Jurkat, Clone E6-1 (cell line): Measurements from ENCODE around the gene OTUD3.
"Not testable (repeated sequence)": the region's sequence is repeated elsewhere in the genome, so short reads cannot be mapped to it uniquely, and the experiment has no call there.

Source experiments
- DNase-seq: peaks from one replicate; pipeline ENCODE4 v3.0.0-alpha.2; 2011; ENCODE audit warnings: low read depth, low spot score
- H3K4me3 ChIP-seq: 2 replicates; pipeline ENCODE4 v1.5.1; 2011; ENCODE audit warnings: mild to moderate bottlenecking, low read length, control low read depth, moderate library complexity

OTUD3 gene

DNA sequence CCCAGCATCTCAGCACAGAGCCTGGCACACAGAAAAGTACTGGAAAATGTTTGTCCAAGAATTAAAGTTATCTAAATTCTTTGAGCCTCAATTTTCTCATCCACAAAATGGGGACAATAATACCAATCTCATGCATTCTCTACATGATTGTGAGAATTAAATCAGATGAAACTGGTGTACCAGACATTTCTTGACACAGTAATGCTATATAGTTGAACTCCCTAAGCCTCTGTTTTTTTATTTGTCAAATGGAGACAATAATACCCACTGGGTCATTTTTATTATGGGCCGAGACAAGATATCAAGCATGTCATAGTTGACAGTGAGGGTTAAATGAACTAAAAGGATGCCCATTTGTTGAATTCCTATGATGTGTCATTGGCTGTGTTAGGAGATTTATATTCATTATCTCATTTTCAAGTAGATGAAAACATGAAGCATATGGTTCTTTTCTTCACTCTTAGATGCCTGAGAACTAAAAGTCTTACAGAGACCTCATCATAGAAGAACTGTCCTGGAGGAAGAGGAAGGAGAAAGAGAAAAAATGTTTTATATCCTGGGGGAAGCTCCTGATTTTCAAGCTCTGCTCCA is 17.5 kb upstream of the OTUD3 start:
- DNase-seq, result no peak
- no peak overlapping the region for H3K4me3 ChIP-seq

DNA sequence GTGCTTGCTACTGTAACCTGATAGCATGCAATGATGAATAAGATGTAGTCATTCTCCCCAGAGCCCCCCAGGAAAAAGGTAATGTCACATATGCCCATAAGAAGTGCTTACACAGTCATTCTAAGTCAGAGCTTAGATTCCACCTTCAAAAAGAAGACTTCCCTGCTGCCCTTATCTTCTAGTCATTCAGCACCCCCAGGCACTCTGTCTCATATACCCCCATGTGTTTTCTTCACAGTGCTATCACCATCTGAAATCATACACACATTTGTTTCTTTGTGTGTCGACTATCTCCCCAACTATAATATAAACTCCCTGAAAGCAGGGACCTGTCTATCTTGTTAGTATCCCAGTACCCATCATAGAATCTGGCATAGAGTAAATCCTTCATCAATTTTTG is 16.2 kb upstream of the OTUD3 start:
- DNase-seq, result no peak
- no peak overlapping the region for H3K4me3 ChIP-seq

DNA sequence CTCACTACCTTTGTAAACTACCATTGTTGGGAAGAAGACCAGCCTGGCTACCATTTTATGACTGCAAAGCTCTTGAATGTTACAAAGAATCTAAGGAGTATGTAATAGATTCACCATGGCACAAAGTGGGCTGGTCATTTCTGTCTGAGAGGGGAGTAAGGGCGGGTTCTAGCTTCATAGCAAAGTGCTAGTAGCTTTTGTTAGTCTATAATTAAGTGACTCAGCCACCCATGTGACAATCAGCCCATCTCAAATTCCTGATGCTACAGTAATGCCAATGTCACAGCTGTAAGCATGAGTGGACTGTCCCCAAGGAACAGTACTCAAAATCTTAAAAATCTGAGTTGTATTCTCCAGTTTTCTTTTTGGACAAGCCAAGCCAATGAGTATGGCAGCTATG is 15.4 kb upstream of the OTUD3 start:
- H3K4me3 ChIP-seq, result no peak overlapping the region
- DNase-seq, result no peak

DNA sequence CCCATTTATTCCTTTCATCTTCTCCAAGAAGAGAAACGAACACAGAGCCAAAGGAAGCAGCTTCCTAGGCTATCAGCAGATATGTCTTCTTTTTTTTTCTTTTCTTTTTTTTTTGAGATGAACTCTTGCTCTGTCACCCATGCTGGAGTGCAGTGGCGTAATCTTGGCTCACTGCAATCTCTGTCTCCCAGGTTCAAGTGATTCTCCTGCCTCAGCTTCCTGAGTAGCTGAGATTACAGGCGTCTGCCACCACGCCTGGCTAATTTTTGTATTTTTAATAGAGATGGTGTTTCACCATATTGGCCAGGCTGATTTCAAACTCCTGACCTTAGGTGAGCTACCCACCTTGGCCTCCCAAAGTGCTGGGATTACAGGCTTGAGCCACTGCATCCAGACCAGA is 13.6 kb upstream of the OTUD3 start:
- not testable (repeated sequence) for H3K4me3 ChIP-seq, DNase-seq

DNA sequence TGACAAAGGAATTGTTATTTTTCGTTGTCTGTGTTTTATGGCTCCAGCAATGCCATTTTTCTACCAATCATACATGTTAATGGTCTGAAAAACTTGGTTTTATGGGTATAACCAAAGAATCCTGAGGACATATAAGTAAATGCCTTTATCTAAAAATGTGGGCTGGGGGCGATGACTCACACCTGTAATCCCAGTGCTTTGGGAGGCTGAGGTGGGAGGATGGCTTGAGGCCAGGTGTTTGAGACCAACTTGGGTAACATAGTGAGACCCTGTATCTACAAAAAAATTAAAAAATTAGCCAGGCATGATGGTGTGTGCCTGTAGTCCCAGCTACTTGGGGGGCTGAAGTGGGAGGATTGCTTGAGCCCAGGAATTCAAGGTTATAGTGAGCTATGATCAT is 12.7 kb upstream of the OTUD3 start:
- not testable (repeated sequence) for DNase-seq

DNA sequence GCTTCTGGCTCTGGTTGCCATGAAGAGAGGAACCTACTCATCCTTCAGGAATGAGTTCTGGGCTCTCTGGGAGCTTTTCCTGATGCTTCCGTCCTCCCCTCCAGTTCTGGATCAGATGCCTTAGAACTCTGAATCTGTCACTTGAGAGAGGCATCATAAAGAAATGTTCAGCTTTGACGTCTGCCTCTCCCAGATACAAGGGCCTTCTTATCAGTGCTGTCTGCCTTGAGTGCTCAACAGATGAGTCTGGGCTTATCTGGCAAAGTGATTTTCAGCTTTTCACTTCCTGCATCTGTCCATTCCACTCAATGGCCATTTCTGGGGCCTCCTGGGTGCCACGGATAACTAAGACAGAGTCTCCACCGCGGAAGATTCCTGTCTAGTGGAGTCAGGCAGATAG is 12.3 kb upstream of the OTUD3 start:
- no peak overlapping the region for H3K4me3 ChIP-seq
- DNase-seq, result no peak

More for the DNA sequence above, 12.7 kb upstream of the OTUD3 start:
- not testable (repeated sequence) for H3K4me3 ChIP-seq

DNA sequence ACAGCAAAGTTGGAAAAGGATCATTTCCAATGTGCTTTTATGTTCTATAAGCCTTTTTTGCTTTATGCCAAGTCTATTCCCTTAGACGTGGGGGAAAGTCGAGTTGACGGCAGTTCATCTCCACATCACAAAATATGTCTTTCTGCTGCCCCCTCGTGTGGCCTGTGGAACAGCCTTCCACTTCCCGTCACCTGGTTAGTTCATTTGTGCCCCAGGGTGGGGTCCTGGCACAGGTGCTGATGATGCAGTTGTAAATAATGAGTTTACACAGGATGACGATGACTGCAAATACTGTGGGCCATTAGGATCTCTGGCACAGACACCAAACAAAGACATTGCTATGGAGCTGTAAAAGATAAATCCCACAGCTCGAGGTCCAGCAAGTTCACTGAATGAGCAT is 10.0 kb upstream of the OTUD3 start:
- no peak for DNase-seq

DNA sequence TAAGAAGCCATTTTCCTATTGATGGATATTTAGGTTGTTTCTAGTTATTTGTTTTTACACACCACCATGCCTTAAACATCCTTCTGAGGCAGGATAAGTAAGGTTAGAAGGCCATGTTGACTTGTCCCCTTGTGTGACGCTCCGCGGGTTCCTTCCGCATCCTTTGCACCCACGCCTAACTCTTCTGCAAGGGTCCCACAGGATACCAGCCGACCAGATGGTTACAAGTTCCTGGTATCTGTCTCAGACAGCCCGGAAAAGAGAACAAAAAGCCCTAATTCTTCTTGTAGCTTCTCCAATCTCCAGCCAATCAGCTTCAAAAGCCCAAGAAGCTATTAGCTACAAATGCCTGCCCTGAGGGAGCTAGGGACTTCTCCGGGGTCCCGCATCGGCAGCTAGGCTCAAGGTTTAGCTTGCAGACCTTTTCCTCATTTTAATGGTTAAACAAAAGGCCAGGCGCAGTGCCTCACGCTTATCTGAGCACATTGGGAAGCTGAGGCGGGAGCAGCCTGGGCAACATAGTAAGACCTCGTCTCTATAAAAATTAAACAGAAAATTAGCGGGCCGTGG is 4.9 kb upstream of the OTUD3 start:
- no peak for DNase-seq

More for the DNA sequence above, 10.0 kb upstream of the OTUD3 start:
- H3K4me3 ChIP-seq, result no peak overlapping the region

DNA sequence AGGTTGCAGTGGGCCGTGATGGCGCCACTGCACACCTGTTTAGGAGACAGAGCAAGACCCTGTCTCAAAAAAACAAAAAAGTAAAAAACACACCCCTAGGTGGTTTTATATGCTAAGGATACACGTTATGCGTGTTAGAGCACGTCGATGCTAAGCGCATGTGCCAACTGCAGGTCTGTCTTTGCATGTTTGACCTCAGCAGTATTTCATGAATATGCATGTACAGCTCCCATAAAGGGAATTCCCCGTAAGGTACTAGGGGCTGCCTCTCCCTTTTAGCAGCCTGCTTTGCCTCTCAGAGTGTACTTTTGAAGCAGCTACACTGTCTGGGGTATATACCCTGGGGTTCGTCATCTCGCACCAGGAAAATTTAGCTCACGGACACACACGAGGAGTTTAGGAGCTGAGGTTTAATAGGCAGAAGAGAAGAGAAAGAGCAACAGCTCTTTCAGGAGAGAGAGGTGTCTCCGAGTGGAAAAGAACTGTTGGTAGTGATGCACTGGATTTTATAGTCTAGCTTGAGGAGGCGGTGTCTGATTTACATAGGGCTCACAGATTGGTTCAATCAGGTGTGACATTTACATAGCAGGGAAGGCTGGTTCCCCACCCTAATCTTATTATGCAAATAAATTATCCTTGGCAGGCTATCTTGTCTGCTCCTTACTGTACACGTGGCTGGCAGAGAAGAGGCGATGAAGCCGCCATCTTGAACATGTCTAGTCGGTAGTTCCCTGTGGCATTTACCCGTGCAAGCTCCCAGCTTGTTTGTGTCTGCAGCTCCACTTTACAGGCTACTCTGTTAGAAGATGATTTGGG is 4.2 kb upstream of the OTUD3 start:
- no peak for DNase-seq

More for the DNA sequence above, 4.9 kb upstream of the OTUD3 start:
- no peak overlapping the region for H3K4me3 ChIP-seq

DNA sequence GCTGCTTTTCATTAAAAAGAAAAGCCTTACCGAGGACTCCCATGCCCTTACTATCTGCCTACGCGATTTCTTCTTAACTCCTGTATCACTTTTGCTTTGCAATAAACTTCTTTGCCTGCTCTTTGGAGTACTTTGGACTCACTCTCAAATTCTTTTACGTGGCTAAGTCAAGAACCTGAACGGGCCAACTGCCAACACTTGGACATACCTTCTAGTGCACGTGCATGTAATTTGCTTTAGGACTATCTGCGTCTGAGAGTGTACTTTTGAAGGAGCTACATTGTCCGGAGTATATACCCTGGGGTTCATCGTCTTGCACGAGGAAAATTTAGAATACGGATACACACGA is 3.6 kb upstream of the OTUD3 start:
- no peak overlapping the region for H3K4me3 ChIP-seq
- no peak for DNase-seq

More for the DNA sequence above, 4.2 kb upstream of the OTUD3 start:
- H3K4me3 ChIP-seq, result no peak overlapping the region

DNA sequence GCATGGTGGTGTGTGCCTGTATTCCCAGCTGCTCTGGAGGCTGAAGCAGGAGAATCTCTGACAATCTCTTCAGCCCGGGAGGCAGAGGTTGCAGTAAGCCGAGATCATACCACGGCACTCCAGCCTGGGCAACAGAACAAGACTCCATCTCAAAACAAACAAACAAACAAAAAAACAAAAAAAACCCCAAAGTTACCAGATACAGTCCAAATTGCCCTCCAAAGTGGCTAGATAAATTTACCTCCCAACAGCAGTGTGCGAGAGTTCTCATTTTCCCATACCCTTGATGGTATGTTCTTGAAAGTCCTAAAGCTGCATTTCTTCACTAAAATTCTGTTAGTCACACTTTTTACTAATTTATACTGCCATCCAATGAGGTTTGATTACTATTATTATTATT is 3.0 kb upstream of the OTUD3 start:
- H3K4me3 ChIP-seq, result no peak overlapping the region
- DNase-seq, result no peak

DNA sequence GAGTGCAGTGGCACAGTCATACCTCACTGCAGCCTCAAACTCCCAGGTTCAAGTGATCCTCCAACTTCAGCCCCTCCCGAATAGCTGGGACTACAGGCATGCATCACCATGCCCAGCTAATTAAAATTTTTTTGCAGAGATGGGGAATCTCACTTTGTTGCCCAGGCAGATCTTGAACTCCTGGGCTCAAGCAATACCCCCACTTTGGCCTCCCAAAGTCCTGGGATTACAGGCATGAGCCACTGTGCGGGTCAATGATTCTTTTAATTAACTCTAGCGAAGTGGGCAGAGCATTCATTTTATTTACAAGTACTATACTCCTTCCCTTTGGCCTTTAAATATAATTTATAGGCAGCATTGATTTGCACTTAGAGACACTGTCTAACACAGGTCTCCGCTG is 2.5 kb upstream of the OTUD3 start:
- H3K4me3 ChIP-seq, result no peak overlapping the region
- no peak for DNase-seq

DNA sequence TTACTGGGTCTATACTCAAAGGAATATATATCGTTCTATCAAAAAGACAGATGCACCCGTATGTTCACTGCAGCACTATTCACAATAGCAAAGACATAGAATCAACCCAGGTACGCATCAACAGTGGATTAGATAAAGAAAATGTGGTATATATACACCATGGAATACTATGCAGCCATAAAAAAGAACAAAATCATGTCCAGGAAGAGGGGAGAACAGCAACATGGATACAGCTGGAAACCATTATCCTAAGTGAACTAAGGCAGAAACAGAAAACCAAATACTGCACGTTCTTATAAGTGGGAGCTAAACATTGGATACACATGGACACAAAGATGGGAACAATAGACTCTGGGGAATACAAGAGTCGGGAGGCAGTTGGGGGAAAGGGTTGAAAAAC is 1.4 kb upstream of the OTUD3 start:
- DNase-seq, H3K4me3 ChIP-seq: not testable (repeated sequence)

DNA sequence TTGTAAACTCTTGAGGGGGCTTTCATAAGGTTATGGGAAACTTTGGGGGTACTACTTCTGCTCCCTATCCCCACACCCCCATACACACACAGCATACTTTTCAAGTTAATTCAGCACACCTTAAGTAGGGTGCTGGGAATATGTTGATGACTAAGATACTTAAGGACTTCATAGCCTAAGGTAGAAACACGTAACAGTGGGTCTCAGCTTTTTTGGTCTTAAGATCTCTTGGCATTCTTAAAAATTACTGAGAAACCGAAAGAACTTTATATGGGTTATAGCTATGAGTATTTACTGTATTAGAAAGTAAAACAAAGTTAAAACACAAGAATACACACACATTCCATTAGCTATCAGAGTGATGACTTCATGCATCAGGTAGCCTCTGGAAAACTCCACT is 2.1 kb downstream of the OTUD3 start:
- H3K4me3 ChIP-seq, result no peak overlapping the region

DNA sequence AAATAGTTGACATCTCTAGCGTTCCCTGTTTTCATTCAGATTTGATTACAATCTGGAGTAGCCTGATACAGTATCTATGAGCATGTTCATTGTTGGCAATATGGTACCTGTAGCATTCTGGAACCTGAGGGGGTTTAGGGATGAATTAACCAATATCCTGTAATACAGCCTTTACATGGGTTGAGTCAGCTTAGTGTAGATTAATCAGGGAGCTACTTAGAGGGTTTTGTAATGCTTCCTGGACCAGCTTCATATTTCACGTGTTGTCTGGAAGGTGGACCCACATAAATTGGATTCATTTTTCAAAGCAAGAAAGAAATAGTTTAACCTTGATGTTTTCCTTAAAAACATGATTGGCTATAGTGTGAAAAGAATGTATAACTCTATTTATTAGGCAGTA is 3.6 kb downstream of the OTUD3 start:
- no peak for DNase-seq
- H3K4me3 ChIP-seq, result no peak overlapping the region

More for the DNA sequence above, 2.1 kb downstream of the OTUD3 start:
- no peak for DNase-seq

DNA sequence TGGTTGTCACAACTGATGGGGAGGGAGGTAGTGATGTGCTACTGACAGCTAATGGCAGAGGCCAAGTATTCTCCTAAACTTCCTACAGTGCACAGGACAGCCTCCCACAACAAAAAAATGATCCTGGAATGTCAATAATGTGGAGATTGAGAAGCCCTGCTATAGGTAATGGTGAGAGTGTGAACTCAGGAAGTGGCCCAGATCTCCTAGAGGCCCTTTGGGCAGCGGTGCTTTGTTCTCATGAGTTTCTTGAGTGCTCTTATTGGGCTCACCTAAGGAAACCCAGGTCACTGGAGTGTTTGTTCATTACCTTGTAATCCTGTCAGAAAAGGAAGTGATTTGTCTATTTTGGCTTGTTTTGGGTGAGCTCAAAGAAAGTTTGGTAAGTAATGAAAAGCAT is 5.9 kb downstream of the OTUD3 start:
- DNase-seq, result no peak
- no peak overlapping the region for H3K4me3 ChIP-seq

DNA sequence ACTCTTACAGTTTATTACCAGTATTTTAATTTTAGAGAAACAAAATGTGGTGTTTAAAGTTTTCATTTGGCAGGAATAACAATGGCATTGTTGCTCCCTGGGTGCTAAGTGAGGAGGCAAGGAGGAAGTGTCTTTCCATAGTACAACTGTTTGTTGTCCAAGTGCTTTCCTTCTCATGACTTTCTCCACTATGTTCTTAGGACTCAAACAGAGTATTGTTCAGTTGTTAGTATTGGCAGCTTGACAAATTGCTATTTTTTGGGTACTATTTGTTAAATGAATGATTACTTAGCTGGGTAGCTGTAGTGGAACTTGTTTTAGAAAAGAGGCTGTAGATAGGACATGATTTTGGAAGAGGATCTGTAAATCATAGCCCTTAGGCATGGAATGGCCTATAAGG is 7.5 kb downstream of the OTUD3 start:
- H3K4me3 ChIP-seq, result no peak overlapping the region
- DNase-seq, result no peak

DNA sequence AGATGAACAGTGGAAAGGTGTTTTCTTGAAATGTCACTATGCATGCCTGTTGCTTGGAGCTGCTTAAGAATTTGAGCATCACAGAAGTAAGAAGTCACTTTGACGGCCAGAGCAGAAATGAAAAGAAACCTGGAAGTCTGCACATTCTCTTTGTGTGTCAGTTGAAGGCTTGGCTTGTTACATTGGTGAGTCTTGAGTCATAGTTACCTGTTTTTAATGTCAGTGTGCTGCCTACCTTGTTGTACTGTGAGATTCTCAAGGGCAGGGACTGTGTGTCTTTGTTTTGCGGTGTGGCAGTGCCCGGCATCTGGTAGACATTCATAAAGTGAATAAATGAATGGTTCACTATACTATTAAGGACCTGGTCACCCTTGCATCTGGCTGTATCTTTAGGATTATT is 9.9 kb downstream of the OTUD3 start:
- DNase-seq, result no peak
- H3K4me3 ChIP-seq, result no peak overlapping the region

DNA sequence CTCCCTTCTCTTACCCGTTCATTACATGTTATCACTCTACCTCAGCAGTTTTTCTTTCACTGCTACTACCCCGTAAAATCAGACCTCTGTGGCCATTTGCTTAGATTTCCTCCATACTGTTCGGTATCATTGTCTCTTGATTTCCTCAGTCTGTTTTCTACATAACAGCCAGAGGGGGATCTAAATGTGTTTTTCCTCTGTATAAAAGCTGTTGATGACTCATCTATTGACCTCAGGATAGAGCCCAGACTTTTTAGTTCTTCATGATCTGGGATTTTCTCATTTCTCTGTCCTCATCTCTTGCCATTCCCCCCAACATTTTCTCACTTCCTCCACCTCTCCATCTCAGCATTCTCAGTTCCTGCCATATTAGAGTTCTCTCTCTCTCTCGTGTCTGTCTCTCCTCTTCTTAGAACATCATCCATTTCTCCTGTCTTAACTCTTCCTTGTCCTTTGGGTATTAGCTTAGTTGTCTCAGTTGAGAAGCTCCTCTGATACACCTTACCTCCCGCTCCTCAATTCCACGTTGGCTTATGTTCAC is 10.5 kb downstream of the OTUD3 start:
- H3K4me3 ChIP-seq, result no peak overlapping the region
- DNase-seq, result no peak

DNA sequence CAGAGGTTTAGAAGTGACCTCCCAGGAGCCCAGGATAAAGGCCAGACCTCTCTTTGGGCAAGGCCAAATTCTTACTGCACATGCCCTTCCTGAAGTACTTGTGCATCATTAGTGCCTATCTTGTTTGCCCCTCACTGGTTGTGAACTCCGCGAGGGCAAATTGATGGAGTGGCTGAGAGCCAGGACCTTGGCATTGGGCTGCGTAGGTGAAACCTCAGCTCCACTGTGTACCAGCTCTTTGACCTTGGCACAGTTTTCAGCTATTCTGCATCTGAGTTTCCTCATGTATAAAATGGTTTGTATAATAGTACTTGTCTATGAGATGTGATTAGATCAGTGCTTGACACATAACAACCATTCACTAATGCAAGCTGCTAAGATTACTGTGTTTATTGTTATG is 11.5 kb downstream of the OTUD3 start:
- DNase-seq, result no peak
- no peak overlapping the region for H3K4me3 ChIP-seq
